Suppressor macrophage treated with lipopolysaccharide for 1 hour (primary cell): ENCODE results near the gene IFT122.

ENCODE experiments used
- DNase-seq, 3 donors: peaks; one replicate each; pipeline ENCODE4 v3.0.0-alpha.2; 2020 to 2022

IFT122 gene

DNA sequence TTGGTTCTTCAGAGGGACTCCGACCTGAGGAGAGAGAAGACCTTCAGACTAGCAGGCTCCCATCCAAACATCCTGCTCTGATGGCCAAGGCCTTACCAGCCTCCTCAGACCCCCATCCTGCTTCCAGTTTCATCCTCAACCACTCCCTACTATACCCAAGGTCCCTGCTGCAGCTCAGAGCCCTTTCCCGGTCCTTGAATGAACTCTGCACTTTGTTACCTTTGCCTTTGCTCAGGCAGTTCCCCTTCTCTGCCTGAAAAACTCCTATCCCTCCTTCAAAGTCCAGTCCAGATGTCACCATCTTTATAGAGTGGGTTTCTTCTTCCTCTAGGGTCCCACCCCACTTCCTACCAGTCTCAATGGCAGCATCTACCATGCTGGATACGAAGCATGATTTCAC lies 24.6 kb upstream of the IFT122 start:
- DNase-seq = no peak

DNA sequence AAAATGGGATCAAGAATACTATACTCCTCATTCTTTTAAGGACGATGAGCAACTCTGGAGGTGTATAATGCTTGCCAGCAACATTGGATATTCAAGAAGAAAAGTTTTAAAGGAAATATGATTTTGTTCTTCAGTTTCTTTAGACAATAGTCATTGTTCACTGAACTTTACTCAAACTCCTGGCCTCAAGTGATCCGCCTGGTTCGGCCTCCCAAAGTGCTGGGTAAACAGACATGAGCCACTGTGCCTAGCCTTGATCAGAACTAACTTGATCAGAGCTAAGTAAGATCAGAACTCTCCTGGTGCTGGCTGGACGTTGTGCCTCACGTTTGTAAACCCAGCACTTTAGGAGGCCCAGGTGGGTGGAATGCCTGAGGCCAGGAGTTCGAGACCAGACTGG lies 24.2 kb upstream of the IFT122 start:
- no peak for DNase-seq

DNA sequence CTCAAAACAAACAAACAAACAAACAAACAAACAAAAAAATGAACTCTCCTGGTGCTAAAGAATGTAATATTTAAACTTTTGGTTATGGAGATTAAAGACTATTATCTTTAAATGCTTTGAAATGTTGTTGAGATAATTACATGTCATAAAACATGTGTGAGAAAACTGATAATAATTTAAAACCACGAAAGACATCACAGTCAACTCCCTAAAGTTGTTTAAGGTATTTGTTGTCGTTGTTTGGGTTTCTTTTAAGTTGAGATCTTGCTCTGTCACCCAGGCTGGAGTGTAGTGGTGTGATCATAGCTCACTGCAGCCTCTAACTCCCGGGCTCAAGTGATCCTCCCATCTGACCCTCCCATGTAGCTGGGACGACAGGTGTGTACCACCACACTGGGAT lies 23.6 kb upstream of the IFT122 start:
- no peak for DNase-seq

DNA sequence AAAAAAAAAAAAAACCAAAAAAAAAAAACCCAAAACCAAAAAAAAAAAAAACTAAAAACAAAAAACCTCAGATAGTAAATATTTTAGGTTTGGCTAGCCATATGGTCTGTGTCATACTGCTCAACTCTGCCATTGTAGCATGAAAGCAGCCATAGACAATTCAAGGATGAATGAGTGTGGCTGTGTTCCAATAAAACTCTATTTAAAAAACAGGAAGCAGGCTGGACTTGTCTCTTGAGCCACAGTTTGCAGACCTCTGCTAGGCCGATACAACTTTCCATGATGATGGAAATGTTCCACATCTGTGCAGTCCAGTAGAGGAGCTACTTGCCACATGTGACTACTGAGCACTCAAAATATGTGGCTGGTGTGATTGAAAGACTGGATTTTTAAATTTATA lies 22.7 kb upstream of the IFT122 start:
- peak in 2 of 3 donors; percentile 20 to 36 for DNase-seq

DNA sequence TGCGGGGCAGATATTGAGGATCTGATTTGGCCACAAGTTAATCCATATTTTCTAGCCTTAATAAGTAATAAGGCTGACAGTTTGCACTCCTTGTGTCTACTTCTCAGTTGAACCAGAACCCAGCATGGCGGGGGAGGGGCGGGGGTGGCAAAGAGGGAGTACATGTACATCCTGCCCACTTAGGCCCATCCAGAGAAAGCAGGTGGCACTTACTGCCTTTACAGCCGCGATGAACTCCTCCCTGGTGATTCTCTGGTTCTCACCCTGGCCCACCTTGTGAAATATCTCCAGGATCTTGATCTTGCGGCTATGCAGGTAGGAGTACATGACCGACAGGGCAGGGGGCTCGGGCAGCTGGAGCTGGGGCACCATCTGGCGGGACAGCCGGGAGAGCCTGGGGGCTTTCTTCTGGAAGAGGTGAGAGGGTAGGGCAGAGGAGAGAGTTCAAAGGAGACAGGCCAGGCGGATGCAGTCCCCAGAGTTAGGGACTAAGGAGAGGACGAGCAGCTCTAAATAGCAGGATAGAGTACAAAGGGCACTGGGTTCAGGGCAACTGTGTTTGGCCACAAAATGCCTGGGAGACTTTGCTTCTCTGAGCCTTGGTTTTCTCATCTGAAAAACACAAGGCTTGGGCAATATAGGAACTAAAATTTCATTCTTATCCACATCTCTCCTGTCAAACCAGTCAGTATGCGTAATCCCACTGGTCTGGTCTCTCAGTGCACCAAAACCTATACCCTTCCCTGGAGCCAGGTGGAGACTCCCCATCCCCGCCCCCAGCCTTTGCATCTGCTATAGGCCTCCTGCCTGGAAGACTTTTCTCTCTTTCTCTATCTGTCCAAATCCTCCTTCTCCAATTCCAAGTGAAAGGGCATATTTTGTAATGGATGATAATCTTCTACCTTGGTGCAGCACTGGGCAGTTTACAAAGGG lies 21.7 kb upstream of the IFT122 start:
- no peak for DNase-seq

DNA sequence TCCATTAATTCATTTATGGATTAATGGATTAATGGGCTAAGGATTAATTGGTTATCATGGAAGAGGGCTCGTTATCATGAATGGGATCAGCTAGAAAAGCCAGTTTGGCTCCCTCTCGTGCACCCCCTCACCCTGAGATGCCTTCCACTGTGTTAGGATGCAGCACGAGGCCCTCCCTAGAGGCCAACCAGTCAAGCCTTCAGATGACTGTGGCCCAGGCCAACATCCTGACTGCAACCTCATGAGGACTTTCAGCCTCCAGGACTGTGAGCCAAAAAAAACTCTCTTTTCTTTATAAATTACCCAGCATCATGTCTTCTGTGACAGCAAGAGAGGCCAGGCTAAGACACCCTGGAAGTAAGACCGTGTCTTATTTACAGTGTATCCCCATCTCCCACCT lies 20.5 kb upstream of the IFT122 start:
- DNase-seq = no peak

DNA sequence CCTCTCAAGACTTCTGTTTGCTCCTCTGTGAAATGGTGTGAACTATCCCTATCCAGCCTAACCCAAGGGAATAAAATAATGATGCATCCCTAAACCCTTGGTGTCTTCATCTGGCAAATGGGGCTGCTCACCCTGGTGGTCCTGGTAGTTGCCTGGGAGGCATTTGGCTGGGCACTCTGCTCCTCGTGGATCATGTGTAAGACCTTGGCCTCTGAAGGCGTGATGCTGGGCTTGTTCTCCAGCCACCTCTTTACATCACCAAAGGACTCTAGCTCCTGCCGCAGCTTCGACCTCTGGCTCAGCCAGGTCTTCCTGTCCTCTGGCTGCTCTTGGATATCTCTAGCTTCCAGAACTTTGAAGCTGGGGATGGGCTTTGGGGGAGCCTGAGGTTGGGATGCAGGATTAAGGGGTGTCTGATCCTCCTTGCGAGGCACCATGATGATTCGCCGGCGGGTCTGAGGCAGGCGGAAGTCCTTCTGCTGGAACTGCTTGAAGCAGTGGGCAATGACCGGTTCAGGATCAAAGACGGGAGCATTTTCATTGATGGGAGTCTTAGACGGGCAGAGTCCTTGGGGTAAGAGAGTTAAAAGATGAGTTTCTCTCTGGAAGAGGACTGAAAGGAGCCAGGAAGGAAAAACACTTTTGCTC lies 18.7 kb upstream of the IFT122 start:
- DNase-seq = no peak

DNA sequence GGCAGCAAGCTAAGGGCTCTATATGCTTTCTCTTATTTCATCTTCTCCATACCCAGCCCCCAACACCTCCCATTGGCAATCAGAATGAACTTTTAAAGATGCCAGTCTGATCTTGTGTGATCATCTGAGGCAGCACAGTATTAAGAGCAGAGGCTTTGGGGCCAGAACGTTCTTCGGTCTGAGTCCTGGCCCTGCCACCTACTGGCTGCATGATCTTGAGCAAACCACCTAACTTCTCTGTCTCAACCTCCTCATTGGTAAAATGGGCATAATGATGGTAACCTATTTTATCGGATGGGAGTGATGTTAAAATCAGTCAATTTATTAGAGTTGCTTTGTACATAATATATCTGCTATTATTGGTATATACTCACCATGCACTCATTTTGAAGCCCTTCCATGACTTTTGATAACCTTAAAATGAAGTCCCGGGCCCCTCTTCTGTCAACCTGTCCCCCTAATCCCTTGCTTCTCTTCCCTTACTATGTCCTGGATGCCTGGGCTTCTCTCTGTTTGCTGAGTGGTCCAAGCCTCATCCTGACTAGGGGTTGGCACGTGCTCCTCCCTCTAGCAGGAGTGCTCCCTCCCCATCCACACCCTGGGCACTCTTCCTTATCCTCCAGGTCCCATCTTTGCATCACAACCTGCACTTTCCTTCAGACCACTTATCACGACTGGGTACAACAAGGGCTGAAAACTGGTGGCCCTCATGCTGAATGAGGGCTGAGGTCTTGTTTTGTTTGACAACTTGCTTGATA lies 17.9 kb upstream of the IFT122 start:
- no peak for DNase-seq

DNA sequence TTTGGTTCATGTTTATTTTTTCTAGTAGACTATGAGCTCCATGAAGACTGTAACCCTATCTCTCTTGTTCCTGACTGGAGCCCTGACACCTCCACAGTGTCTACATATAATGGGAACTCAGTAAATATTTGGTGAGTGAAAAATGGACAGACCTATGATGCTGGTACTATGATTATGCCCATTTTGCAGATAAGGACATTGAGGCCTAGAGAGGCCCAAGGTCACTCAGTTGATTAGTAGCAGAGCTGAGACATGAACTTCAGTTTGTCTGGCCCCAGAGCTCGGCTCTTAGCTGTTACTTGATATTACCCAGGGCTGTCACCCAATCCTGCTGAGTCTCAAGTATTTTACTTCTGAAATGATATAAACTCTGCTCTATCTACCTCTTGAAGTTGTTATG lies 17.1 kb upstream of the IFT122 start:
- no peak for DNase-seq

DNA sequence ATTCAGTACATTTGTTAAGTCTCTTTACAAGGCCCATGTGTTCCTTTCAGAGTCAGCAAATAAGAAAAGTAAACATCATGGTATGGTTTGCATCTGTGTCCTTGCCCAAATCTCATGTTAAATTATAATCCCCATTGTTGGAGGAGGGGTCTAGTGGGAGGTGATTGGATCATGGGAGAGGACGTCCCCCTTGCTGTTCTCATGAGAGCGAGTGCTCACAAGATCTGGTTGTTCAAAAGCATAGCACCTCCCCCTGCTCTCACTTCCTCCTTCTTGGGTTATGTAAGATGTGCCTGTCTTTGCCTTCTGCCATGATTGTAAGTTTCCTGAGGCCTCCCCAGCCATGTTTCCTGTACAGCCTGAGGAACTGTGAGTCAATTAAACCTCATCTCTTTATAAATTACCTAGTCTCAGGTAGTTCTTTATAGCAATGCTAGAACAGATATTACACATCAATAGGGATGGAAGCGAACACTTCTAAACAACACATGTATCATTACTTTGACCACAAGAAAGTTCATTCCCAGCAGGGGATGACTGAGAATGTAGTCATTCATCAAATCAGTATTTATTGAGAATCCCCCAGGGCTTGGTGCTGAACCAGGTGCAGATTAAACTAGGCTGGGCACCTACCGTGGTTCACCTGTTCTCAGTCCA lies 15.7 kb upstream of the IFT122 start:
- peak; percentile 59 to 70 (median 69) for DNase-seq

DNA sequence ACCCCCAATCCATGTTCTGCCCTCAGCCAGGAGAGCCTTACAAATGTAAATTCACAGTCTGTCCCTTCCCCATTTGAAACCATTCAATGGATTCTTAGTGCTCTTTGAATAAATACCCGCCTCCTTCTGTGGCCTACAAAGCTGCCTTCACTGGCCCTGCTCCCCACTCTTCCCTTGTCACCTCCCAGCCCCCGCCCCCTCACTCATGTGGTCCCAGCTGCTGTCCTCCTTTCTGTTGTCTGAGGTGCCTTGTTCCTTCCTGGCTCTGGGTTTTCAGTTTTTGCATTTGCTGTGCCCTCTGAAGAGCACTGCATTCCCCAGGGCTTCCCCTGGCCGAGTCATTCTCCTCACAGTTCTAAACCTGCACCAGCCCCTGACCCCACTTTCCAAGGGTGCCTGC lies 14.8 kb upstream of the IFT122 start:
- peak in 1 of 3 donors; percentile 43 for DNase-seq

DNA sequence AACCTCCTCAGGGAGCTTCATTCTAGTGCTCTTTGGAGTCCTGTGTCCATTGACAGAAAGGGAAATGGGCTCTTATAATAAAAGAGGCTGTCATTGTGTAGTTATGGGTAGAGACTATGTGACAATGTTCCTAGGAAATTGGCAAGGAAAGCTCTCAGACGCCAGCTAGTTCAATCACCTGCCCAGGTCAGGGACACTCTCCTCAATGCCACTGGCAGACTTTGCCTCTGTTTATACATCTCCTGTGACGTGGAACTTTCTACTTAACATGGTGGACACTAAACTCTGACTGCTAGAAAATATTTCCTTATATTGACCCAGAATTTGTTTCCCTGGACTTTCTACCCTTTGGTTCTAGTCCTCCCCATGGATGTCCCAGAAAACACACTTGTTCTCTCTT lies 14.4 kb upstream of the IFT122 start:
- DNase-seq = no peak

DNA sequence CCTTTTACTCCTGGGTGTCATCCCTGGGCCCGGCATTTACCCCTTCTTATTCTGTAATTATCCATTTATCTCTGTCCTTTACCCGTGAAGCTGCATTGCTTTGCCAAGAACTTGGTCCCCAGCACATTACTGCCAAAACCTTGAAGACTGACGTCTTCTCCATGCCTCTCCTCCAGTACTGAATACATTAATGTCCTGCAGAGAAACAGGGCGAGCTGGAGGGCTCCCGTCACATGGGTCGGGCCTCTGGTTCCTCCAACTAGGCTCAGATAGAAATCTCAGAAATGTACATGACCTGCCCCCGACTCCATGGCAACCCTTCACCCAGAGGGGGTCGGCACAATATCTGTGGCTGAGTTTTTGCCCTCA lies 12.0 kb upstream of the IFT122 start:
- DNase-seq = no peak

DNA sequence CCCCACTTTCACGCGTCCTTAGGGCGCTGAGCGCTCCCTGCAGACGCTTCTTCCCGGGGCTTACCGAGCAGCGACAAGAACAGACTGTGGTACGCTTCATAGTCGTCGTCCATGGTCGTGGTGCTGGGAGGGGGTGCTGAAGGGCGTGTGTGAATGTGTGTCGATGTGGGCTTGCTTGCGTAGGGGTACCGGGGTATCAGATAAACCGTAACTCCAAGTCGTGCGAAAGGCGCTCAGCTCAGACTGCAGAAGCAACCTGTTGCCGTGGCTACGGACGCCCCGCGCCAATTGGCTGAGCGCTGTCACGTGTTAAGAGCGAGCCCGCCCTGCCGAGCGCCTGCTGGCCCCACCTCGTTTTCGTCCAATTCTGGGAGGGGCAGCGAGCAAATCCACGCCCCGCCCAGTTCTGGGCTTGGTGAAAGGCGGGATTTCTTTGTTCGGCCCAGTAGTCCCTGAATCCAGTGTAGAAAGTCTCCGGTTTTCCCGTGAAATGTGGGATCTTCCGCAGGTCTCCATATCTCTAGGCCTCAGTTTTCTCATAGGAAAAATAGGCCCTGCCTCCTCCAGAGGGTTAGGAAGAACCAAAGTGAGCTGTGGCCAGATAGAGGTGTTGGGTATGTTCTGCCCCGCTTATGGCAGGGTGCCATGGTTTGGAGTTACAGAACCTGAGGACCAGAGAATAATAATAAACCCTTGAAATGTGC lies 11.5 kb upstream of the IFT122 start, which contains the start of gene EFCAB12:
Gene EFCAB12 (minus strand): TSS at position 261 of the 704 bp plus-strand sequence. CDS start 148 bp downstream, at position 113.
- peak; percentile 92 to 95 (median 93) for DNase-seq

DNA sequence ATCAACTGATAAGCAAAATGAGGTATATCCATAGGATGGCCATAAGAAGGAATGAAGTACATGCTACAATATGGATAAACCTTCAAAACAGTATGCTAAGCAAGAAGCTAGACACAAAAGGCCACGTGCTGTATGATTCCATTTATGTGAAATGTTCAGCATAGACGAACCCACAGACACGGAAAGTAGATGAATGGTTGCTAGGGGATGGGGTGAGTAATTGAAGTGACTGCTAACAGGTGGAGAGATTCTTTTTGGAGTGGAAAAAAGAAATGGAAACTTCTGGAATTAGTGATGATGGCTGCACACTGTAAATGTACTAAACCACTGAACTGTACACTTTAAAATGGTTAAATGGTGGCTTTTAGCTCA lies 11.0 kb upstream of the IFT122 start:
- DNase-seq = no peak

DNA sequence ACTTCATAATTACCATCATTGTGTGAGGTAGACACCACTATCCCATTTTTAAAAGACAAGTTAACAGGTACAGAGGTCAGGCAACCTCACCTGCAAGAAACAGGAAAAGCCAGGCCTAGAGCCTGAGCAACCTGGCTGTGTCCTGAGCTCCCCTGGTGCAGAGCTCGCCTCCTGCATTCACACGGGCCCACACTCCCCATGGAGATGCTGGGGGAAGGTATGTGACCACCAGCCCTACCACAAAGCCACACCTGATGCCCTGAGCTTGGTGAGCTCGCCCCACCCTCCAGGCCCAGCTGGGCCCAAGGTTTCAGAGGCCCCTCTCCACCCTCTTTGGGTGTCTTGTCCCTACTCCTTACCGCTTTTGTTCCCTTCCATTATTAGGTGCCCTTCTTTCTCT lies 10.4 kb upstream of the IFT122 start:
- no peak for DNase-seq

DNA sequence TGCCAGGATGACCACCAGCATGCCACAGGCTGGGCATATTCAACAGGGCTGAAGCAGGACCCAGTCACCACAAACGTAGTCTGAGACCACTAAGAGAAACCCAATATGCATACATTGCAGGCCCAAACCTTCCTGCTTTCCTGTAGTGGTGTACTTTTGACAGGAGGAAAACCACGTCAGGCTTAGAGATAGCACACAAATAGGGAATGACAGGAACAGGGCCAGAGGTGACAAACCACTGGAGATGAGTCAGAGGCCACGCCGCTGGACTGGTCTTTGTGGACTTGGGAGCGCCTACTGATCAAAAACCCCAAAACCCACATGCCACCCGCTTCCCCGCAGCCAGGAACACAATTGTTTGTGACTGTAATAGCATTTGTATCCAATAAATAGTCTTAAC lies 8.0 kb upstream of the IFT122 start:
- peak; percentile 68 to 78 (median 78) for DNase-seq

DNA sequence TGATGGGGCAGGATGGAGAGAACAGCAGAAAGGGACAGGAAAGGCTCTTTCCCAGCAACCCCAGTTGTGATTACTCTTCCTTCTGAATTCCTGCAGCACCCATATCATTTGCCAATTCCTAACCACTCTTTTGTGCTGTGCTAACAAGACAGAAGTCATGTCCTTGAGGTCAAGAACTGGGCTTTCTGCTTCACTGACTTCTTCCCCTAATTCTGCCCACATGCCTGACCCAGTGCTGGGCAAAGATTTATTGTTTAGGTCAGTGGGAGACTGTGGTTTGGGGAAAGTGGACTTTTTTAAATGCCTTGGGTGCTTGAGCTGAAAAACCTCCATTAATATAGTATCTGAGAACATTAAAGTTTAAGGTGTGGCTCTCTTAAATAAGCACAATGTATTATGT lies 7.4 kb upstream of the IFT122 start:
- peak; percentile 44 to 57 (median 47) for DNase-seq

DNA sequence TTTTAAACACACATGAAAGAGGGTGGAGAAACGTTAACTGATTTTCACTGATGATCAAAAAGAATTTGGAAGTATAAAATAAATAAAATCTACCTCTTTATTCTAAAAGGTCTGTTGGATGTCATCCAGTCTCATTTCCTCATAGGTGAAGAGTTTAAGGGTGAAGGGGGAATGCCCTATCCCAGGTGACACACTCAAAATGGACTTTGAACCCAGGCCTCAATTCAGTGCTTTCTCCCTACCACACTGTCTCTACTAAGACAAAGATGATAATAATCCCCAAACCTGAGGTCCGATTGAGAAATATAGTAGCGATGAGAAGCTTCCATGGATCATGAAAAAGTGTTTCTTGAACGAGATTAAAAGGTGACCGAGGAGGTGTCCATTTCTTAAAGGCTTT lies 6.5 kb upstream of the IFT122 start:
- no peak for DNase-seq

DNA sequence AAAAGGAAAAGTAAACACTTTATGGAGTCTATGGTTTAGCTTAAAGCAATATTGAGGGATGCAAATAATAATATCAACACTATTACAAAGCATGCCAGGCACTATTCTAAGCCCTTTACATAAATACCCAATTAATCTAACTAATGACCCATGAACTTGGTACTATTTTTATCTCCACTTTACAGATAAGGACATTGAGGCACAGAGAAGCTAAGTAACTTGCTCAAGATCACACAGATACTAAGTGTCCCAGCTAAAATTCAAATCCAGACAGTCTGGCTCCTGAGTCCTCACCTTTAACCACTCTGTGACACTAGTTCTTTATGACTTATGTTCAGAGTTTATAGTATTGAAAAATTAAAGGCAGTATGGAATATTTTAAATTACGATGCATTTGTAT lies 5.9 kb upstream of the IFT122 start:
- DNase-seq = no peak

DNA sequence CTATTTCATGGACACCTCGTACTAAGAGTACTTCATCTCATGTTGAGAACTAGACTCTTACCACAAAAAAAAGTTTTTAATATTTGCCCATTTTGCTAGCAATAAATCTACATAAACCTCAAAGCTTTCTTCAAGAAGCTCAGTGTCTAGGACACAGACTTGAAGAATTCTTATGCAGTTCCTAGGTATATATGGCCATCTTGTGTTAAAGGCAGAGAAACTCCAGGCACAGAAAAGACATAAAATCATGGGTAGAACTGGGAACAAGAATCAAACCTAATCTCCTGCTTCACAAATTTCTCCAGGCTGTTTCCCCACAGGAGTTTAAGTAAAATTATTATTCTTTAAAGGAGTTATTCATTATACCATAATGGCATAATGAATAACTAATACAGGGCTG lies 4.7 kb upstream of the IFT122 start:
- DNase-seq = no peak

DNA sequence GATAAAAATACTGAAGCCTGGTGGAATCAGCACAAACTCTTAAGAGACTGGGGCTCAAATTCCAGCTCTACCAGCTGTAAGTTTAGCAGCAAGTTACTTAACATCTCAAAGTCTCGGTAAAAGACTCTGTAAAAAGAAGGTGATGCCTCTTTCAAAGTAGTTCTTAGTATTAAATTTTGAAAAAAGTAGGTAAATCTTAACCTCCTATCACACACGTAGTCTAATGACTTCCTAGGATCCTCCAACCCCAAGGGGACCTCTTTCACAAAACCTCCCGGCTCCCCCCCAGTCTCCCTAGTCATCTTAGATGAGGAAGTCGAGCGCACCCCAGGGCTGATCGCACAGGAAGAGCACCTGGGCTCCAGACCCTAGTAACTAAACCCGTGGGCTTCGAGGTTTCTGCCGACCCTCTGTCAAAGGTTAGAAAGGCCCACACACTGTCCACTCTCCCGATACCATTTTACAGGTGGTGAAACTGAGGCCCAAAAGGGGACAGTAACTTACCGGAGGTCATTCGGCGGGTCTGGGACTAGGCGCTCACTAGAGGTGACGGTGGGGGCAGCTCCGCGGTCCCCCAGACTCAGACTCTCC lies 703 bp upstream of the IFT122 start:
- peak; percentile 43 to 65 (median 48) for DNase-seq
